Osteocyte (in vitro differentiated cells): ENCODE results near the gene ARHGEF3. TPM values are rescaled to one million over a fixed set of nuclear protein-coding genes. Genes with fewer than 3 reads are reported as not detected.

Experiments used
- DNase-seq: peaks from one replicate; pipeline ENCODE4 v3.0.0; 2021; ENCODE audit warnings: mixed read lengths; ENCODE audit not compliant: unreplicated experiment; ENCODE audit errors: extremely low spot score
- H3K27ac Mint-ChIP-seq: one replicate; pipeline ENCODE4 v1.8.0; 2021; ENCODE audit warnings: mild to moderate bottlenecking, mixed read lengths; ENCODE audit not compliant: unreplicated experiment
- H3K27me3 Mint-ChIP-seq: one replicate; pipeline ENCODE4 v1.8.0; 2021; ENCODE audit warnings: mixed read lengths; ENCODE audit not compliant: unreplicated experiment
- H3K36me3 Mint-ChIP-seq: one replicate; pipeline ENCODE4 v1.8.0; 2021; ENCODE audit warnings: mixed read lengths; ENCODE audit not compliant: unreplicated experiment
- H3K4me1 Mint-ChIP-seq: one replicate; pipeline ENCODE4 v1.8.0; 2021; ENCODE audit warnings: mixed read lengths; ENCODE audit not compliant: unreplicated experiment
- H3K4me3 Mint-ChIP-seq: one replicate; pipeline ENCODE4 v1.8.0; 2021; ENCODE audit warnings: mild to moderate bottlenecking, moderate library complexity, mixed read lengths; ENCODE audit not compliant: unreplicated experiment
- H3K9me3 Mint-ChIP-seq: one replicate; pipeline ENCODE4 v1.8.0; 2021; ENCODE audit warnings: mixed read lengths; ENCODE audit not compliant: unreplicated experiment
- CTCF ChIP-seq: fragments of 200-600 bp; sonication (generic); IDR thresholded peaks from 2 replicates; pipeline ENCODE4 v1.5.0; 2021; ENCODE audit warnings: antibody characterized with exemption, mild to moderate bottlenecking, moderate library complexity
- total RNA-seq: library from RNA; stranded (reverse); gene quantifications from 2 replicates; pipeline ENCODE4 v1.2.1, GENCODE V29; 2021

Gene ARHGEF3
- total RNA-seq, 1 donor from 2014 or later = 2.5 TPM

- H3K27me3 Mint-ChIP-seq = peaks cover 8% of the 10 kb centered on the region
- no peak overlapping the region for H3K4me3 Mint-ChIP-seq
- H3K27ac Mint-ChIP-seq = no peak overlapping the region
- no peak for DNase-seq
- H3K4me1 Mint-ChIP-seq = no peaks in the 10 kb centered on the region
- H3K9me3 Mint-ChIP-seq = no peaks in the 10 kb centered on the region
- no peak for TF ChIP-seq CTCF
- H3K36me3 Mint-ChIP-seq = peaks cover 2% of the 10 kb centered on the region
Measured at GRCh38 chr3:56706629-56707028, 95.1 kb downstream of the ARHGEF3 start.

DNA sequence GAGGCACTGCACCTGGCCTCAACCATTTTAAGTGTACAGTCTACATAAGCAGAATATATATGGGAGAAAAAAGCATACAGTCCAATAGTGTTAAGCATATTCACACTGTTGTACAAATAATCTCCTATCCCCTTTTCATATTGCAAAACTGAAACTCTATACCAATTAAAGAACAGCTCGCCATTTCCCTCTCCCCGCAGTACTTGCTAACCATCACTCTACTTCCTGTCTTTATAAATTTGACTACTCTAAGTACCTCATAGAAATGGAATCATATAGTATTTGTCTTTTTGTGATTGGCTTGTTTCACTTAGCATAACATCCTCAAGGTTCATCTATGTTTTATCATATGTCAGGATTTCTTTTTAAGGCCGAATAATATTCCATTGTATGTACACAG lies 97.0 kb downstream of the ARHGEF3 start:
- Mint-ChIP-seq H3K4me3 (no peak overlapping the region), H3K4me1 (no peaks in the 10 kb centered on the region), H3K9me3 (no peaks in the 10 kb centered on the region), H3K36me3 (peaks cover 2% of the 10 kb centered on the region), H3K27me3 (peaks cover 14% of the 10 kb centered on the region), H3K27ac (no peak overlapping the region)
- TF ChIP-seq CTCF = no peak
- DNase-seq = no peak

GRCh38 chr3:56702490-56703315 lies 99.0 kb downstream of the ARHGEF3 start:
- H3K27me3 Mint-ChIP-seq = peaks cover 14% of the 10 kb centered on the region
- H3K36me3 Mint-ChIP-seq = peaks cover 2% of the 10 kb centered on the region
- no peak overlapping the region for H3K4me3 Mint-ChIP-seq
- DNase-seq = peak; percentile 49
- TF ChIP-seq CTCF = peak; percentile 83
- H3K4me1 Mint-ChIP-seq = no peaks in the 10 kb centered on the region
- H3K9me3 Mint-ChIP-seq = no peaks in the 10 kb centered on the region
- no peak overlapping the region for H3K27ac Mint-ChIP-seq

- TF ChIP-seq CTCF = no peak
- no peak overlapping the region for H3K4me3 Mint-ChIP-seq
- DNase-seq = no peak
- no peaks in the 10 kb centered on the region for H3K9me3 Mint-ChIP-seq
- H3K27me3 Mint-ChIP-seq = peaks cover 24% of the 10 kb centered on the region
- no peak overlapping the region for H3K27ac Mint-ChIP-seq
- H3K4me1 Mint-ChIP-seq = no peaks in the 10 kb centered on the region
- no peaks in the 10 kb centered on the region for H3K36me3 Mint-ChIP-seq
Measured at GRCh38 chr3:56700151-56700550, 101.6 kb downstream of the ARHGEF3 start.

DNA sequence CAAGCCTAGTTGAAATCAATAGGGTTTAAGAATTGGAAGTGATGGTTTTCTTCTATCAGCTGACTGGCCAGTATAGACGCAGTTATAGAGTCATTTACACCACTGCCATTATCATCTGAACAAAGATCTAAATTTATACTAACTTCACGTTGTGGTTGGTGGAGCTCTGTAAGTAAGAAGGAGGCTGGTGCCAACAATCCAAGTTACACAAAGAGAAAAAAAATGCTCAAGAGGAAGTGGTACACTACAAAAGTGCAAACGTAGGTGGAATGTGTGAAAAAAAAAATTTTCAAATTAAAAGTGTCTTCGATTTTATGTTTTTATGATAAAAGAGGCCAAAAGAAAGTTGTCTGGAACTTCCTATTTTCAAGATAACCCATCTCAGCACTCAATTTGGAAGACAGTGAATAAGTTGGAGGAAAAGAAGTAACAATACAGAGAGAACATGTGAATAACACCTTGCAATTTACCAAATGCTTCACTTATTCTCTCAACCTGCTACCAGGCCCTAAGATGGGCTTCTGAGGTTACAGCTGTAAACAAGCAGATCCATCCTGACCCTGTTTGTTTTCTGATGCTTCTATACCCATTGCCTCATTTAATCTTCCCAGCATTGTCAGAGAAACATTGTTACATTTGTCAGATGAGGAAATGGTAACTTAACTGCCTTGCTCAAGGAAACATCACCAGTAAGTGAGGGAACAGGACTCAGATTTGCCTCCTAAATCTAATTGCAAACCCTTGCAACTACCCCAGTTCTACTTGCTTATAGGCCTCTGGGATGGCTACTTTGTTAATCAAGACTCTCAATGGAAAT lies 106.7 kb downstream of the ARHGEF3 start:
- Mint-ChIP-seq H3K27ac (no peak overlapping the region), H3K36me3 (no peaks in the 10 kb centered on the region)

More for the DNA sequence above, 106.7 kb downstream of the ARHGEF3 start:
- Mint-ChIP-seq H3K4me3 (no peak overlapping the region), H3K27me3 (peaks cover 12% of the 10 kb centered on the region), H3K9me3 (no peaks in the 10 kb centered on the region), H3K4me1 (no peaks in the 10 kb centered on the region)
- no peak for TF ChIP-seq CTCF
- no peak for DNase-seq
